GM18498 (cell line): ENCODE data around the gene SLC13A3.

Source experiments
- ATAC-seq: cut with Tn5 transposase; IDR thresholded peaks from one replicate; pipeline ENCODE4 v1.9.1; 2021; ENCODE audit warnings: mild to moderate bottlenecking, moderate library complexity; ENCODE audit not compliant: unreplicated experiment

Gene SLC13A3

GRCh38 chr20:46562373-46563169 is 88.7 kb downstream of the SLC13A3 start:
- ATAC-seq, result no peak

- ATAC-seq, result no peak
These were observed 89.3 kb downstream of the SLC13A3 start for GRCh38 chr20:46562009-46562372.

GRCh38 chr20:46559685-46560440 is 91.4 kb downstream of the SLC13A3 start:
- no peak for ATAC-seq

- ATAC-seq, result no peak
These were observed 92.3 kb downstream of the SLC13A3 start for GRCh38 chr20:46559001-46559400.

- ATAC-seq, result no peak
These were observed 92.7 kb downstream of the SLC13A3 start for GRCh38 chr20:46558511-46558959.

GRCh38 chr20:46557231-46557956 is 93.9 kb downstream of the SLC13A3 start:
- ATAC-seq, result no peak

- no peak for ATAC-seq
These were observed 95.8 kb downstream of the SLC13A3 start for GRCh38 chr20:46555370-46555956.

- ATAC-seq, result no peak
These were observed 96.4 kb downstream of the SLC13A3 start for GRCh38 chr20:46554828-46555227.

GRCh38 chr20:46553926-46554325 is 97.3 kb downstream of the SLC13A3 start:
- no peak for ATAC-seq

GRCh38 chr20:46552460-46553420 is 98.5 kb downstream of the SLC13A3 start:
- ATAC-seq, result peak; percentile 66

- peak; percentile 49 for ATAC-seq
These were observed 99.5 kb downstream of the SLC13A3 start for GRCh38 chr20:46551522-46552381.

GRCh38 chr20:46550461-46550860 is 100.8 kb downstream of the SLC13A3 start, which contains the start of gene OCSTAMP:
OCSTAMP (minus strand) TSS chr20:46550654; CDS start chr20:46550560, 94 bp downstream.
- ATAC-seq, result no peak

GRCh38 chr20:46549188-46549972 is 101.9 kb downstream of the SLC13A3 start:
- no peak for ATAC-seq

GRCh38 chr20:46548688-46549087 is 102.6 kb downstream of the SLC13A3 start:
- ATAC-seq, result no peak

GRCh38 chr20:46547995-46548394 is 103.3 kb downstream of the SLC13A3 start:
- no peak for ATAC-seq

- ATAC-seq, result no peak
These were observed 104.3 kb downstream of the SLC13A3 start for GRCh38 chr20:46546936-46547335.

GRCh38 chr20:46546298-46546697 is 105.0 kb downstream of the SLC13A3 start:
- no peak for ATAC-seq

- no peak for ATAC-seq
These were observed 105.5 kb downstream of the SLC13A3 start for GRCh38 chr20:46545827-46546138.
